Lower leg skin (tissue), 3 donors: ENCODE measurements around the gene ODC1.

ENCODE experiments used
- POLR2A ChIP-seq, 2 donors: fragments of 450-650 bp; IDR thresholded peaks; one replicate each; pipeline ENCODE4 v1.6.1; 2016 to 2017; ENCODE audit warnings: antibody characterized with exemption in 2 of 2, mild to moderate bottlenecking in 1 of 2, moderate library complexity in 1 of 2
- TF ChIP-seq, protein P1 (sequence below), 3 donors: fragments of 450-650 bp; IDR thresholded peaks; one replicate each; pipeline ENCODE4 v1.5.1; 2016; ENCODE audit warnings: antibody characterized with exemption in 3 of 3, mild to moderate bottlenecking in 3 of 3, moderate library complexity in 2 of 3

DNA sequence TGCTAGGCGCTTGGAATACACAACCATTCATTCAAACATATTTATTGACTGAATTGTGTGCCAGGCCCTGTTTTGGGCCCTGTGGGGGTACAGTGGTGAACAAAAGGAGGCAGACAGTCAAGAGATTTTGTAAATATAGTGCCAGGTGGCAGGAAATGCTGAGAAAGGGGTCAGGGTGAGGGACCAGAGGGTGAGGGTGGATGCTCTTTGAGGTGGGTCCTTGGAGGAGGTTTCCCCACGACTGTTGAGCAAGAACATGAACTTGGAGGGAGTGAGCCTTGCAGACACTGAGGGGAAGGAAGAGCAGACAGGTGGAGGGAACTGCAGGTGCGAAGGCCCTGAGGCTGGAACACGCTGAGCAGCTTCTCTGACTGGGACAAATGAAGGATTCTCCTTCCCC is 40.7 kb downstream of the ODC1 start:
- TF ChIP-seq, protein P1, sequence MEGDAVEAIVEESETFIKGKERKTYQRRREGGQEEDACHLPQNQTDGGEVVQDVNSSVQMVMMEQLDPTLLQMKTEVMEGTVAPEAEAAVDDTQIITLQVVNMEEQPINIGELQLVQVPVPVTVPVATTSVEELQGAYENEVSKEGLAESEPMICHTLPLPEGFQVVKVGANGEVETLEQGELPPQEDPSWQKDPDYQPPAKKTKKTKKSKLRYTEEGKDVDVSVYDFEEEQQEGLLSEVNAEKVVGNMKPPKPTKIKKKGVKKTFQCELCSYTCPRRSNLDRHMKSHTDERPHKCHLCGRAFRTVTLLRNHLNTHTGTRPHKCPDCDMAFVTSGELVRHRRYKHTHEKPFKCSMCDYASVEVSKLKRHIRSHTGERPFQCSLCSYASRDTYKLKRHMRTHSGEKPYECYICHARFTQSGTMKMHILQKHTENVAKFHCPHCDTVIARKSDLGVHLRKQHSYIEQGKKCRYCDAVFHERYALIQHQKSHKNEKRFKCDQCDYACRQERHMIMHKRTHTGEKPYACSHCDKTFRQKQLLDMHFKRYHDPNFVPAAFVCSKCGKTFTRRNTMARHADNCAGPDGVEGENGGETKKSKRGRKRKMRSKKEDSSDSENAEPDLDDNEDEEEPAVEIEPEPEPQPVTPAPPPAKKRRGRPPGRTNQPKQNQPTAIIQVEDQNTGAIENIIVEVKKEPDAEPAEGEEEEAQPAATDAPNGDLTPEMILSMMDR (IDR thresholded peaks at IDR 0.05) = no peak
- TF ChIP-seq POLR2A (IDR thresholded peaks at IDR 0.05) = no peak
